Psoas muscle (tissue), 8 donors: Measurements from ENCODE around the gene MEF2C. TPM values are rescaled to one million over a fixed set of nuclear protein-coding genes. Genes with fewer than 3 reads are reported as not detected.
"Not testable (repeated sequence)": the region's sequence is repeated elsewhere in the genome, so short reads cannot be mapped to it uniquely, and the experiment has no call there.

Experiments
- ATAC-seq, 4 donors: fragments of 200-7000 bp; cut with Tn5 transposase; one replicate each; pipeline ENCODE4 v1.9.1; 2020; ENCODE audit warnings: moderate library complexity in 3 of 4, mild to moderate bottlenecking in 2 of 4
- DNase-seq, 2 donors: peaks; one replicate each; pipeline ENCODE4 v3.0.0-alpha.2; 2020
- H3K27ac ChIP-seq: fragments of 200-600 bp; one replicate; pipeline ENCODE4 v1.8.0; 2022
- H3K27me3 ChIP-seq, 3 donors: fragments of 200-600 bp in 1 of 3; one replicate each; pipeline versions ENCODE4 v1.6.1 to v1.8.0; 2013 to 2022; ENCODE audit warnings: low read length in 2 of 3, mild to moderate bottlenecking in 2 of 3, moderate library complexity in 1 of 3; ENCODE audit not compliant: insufficient read depth in 3 of 3
- H3K36me3 ChIP-seq, 2 donors: fragments of 200-600 bp in 1 of 2; one replicate each; pipeline versions ENCODE4 v1.6.1 to v1.8.0; 2013 to 2022; ENCODE audit warnings: low read depth in 1 of 2, mild to moderate bottlenecking in 1 of 2, moderate library complexity in 1 of 2; ENCODE audit not compliant: insufficient read depth in 1 of 2
- H3K4me1 ChIP-seq: fragments of 200-600 bp; one replicate; pipeline ENCODE4 v1.8.0; 2022
- H3K4me3 ChIP-seq: fragments of 200-600 bp; one replicate; pipeline ENCODE4 v1.8.0; 2022; ENCODE audit warnings: mild to moderate bottlenecking
- H3K9me3 ChIP-seq: fragments of 200-600 bp; one replicate; pipeline ENCODE4 v1.8.0; 2022
- WGBS, 3 donors: extraction: QIAGEN DNeasy Blood & Tissue Kit; methylation state at CpG; one replicate each; pipeline versions ENCODE4 v1.1.6 to v1.1.7; 2013; 5-methylcytosine and 5-hydroxymethylcytosine counted together
- intact Hi-C, 2 donors: fragments of 100-400 bp; cut with DNase I; formaldehyde crosslinking; loops; one replicate each; pipeline versions ENCODE4 v1.11.0 to v1.14.2; 2022
- polyA plus RNA-seq, 3 donors: library from polyadenylated mRNA; stranded (reverse); fragments of 200-250 nt; gene quantifications; one replicate each; pipeline ENCODE4 v1.2.3, GENCODE V29; 2013
- total RNA-seq, 4 donors: library from RNA; stranded (reverse); fragmentation: NEBNext Ultra II Directional in 2 of 4; extraction: Animal tissue kit (Norgen Biotek cat#: 25700) in 2 of 4; gene quantifications; one replicate each; pipeline versions ENCODE4 v1.2.1 to v1.2.4, GENCODE V29; 2021 to 2023
- TF ChIP-seq, protein P1 (sequence below): fragments of 200-600 bp; IDR thresholded peaks from one replicate; pipeline ENCODE4 v1.8.0; 2022; ENCODE audit warnings: antibody characterized with exemption
- donor health status: healthy with polysubstance abuse.
- donor health status: DM: no; HTN: no; CAD: no; lungs with moderate emphysema.
- donor health status: Bipolar disorder and iron deficiency.
- donor health status: healthy.
- donor health status: DM: yes; HTN: yes; CAD: no.
- donor health status: DM: no; HTN: no; CAD: no.
- donor health status: DM: no; HTN: no; CAD: no.
- donor health status: DM: yes; HTN: yes; CAD: no.

MEF2C gene
- total and polyA plus RNA-seq, 7 donors: 9.3 to 530 (median 148) TPM

DNA sequence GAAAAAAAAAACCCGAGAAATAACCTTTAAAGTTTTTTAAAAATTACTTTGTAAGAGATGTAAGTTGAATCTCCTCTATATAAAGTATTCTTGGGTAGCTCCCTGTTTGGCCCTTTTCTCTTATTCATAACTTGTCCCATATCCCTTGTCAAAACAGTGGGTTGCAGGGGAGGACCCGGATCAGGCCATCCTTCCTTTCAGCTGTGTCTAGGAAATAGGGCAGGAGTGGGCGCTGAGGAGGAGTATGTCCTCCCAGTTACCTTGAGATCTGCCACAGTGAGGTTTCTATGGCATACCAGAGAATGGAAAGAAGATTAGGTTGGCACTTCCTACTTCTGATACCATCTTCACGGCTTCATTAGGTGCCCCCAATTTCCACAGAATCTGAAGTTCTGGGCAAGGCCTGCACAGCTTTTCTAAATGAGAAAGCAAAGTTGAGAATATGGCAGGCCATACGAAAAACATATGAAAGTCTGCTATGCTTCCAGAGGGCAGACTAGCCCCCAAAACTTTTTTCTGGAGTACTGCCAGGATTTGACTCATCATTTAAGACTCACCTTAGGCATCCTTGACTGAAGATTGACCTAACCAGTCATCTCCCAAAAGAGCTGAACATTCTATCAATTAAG, 20.3 kb downstream of the MEF2C start:
- 79 to 82% (median 82%) methylated on average over 5 of the region's 5 CpGs for WGBS, 3 donors
- intact Hi-C loops: no loop called here

DNA sequence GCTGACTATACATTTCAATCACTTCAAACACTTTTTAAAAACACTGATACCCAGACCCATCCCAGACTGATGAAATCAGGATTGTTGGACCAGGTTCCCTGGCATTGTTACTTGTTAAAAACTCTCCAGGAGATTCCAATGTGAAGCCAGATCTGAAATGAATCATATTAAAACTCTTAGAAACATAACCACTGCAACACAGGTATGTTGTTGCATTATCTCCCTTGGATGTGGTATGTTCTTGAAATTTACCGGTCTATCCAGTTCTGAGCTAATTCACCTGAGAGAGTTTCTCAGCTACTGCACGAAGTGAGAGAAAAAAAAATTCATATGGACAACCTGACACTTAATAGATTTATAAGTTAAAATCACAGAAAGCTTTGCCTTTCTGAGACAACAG, 21.8 kb downstream of the MEF2C start:
- no peak overlapping the region for H3K4me3 ChIP-seq
- no peaks in the 10 kb centered on the region for H3K27me3 ChIP-seq
- H3K9me3 ChIP-seq: no peaks in the 10 kb centered on the region
- H3K27ac ChIP-seq: peak overlapping the region; percentile 47
- ATAC-seq (no peak), DNase-seq (no peak)
- WGBS, 3 donors: 75 to 84% (median 81%) methylated on average over 2 of the region's 2 CpGs
- H3K36me3 ChIP-seq: peaks cover 0 to 64% of the 10 kb centered on the region in 2 donors
- TF ChIP-seq, protein P1, sequence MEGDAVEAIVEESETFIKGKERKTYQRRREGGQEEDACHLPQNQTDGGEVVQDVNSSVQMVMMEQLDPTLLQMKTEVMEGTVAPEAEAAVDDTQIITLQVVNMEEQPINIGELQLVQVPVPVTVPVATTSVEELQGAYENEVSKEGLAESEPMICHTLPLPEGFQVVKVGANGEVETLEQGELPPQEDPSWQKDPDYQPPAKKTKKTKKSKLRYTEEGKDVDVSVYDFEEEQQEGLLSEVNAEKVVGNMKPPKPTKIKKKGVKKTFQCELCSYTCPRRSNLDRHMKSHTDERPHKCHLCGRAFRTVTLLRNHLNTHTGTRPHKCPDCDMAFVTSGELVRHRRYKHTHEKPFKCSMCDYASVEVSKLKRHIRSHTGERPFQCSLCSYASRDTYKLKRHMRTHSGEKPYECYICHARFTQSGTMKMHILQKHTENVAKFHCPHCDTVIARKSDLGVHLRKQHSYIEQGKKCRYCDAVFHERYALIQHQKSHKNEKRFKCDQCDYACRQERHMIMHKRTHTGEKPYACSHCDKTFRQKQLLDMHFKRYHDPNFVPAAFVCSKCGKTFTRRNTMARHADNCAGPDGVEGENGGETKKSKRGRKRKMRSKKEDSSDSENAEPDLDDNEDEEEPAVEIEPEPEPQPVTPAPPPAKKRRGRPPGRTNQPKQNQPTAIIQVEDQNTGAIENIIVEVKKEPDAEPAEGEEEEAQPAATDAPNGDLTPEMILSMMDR: no peak
- H3K4me1 ChIP-seq: peaks cover 46% of the 10 kb centered on the region
- intact Hi-C loops: no loop called here

More for the DNA sequence above, 20.3 kb downstream of the MEF2C start:
- Histone ChIP-seq H3K27ac (peak overlapping the region; percentile 11), H3K4me1 (peaks cover 47% of the 10 kb centered on the region), H3K27me3 (no peaks in the 10 kb centered on the region), H3K4me3 (no peak overlapping the region), H3K9me3 (no peaks in the 10 kb centered on the region), H3K36me3 (peaks cover 0 to 54% of the 10 kb centered on the region in 2 donors)
- peak in 1 of 4 donors; percentile 29 for ATAC-seq
- no peak for DNase-seq
- TF ChIP-seq, protein P1: no peak

DNA sequence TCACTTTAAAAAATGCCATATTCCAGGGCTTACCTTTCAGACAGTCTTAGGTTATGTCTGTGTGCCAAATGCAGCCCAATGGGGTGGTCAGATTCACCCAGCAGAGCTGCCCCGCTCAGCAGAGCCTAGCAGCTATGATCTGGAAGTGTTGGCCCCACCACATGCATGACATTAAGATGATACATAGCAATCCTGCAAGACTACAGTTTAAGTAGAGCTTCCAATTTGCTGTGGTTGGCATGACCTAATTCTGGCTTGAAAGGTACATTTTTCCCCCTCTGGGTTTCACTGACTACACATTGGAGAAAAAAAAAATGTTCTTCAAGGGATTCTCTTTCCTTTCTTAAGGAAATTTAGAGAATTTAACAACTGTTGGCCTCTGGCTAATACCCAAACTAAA, 22.5 kb downstream of the MEF2C start:
- WGBS, 3 donors: 87 to 96% (median 92%) methylated on average over 1 of the region's 1 CpG
- peak; percentile 28 to 66 (median 55) for ATAC-seq
- H3K4me3 ChIP-seq: no peak overlapping the region
- H3K9me3 ChIP-seq: no peaks in the 10 kb centered on the region
- DNase-seq: no peak
- H3K36me3 ChIP-seq: peaks cover 0 to 64% of the 10 kb centered on the region in 2 donors
- TF ChIP-seq, protein P1: no peak
- peak overlapping the region; percentile 47 for H3K27ac ChIP-seq
- no peaks in the 10 kb centered on the region for H3K27me3 ChIP-seq
- peaks cover 45% of the 10 kb centered on the region for H3K4me1 ChIP-seq
- intact Hi-C loops: no loop called here

DNA sequence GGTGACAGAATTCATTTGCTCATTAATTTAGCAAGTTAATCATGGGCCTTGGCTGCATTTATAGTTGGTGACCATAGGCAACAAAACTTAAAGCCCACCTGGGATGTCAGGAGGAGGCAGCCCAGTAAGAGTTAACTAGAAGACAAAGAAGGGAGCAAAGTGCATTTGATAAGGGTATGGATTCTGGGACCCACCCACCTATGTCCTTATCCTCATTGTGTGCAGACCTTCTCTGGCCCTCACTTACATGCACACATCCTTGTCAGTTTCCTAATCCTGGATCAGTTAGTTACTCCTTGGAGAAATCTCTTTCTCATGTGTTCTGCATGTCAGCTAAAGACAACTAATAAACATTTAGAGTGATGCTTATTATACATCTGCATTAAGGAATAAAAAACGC, 24.6 kb downstream of the MEF2C start:
- Histone ChIP-seq H3K4me3 (no peak overlapping the region), H3K27ac (no peak overlapping the region), H3K36me3 (peaks cover 0 to 59% of the 10 kb centered on the region in 2 donors), H3K4me1 (peaks cover 39% of the 10 kb centered on the region), H3K9me3 (no peaks in the 10 kb centered on the region), H3K27me3 (no peaks in the 10 kb centered on the region)
- DNase-seq: no peak
- 87 to 94% (median 89%) methylated on average over 1 of the region's 1 CpG for WGBS, 3 donors
- no peak for ATAC-seq
- intact Hi-C loops: no loop called here
- TF ChIP-seq, protein P1: no peak

DNA sequence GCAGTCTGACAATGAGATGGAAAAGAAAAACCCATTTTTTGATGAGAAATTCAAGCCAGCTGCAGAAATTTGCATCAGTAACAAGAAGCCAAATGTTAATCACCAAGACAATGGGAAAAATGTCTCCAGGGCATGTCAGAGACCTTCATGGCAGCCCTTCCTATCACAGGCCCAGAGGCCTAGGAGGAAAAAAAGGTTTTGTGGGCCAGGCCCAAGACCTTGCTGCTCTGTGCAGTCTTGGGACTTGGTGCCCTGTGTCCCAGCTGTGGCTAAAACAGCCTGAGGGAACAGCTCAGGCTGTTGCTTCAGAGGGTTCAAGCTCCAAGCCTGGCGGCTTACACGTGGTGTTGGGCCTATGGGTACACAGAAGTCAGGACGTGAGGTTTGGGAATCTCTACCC, 26.6 kb downstream of the MEF2C start:
- Histone ChIP-seq H3K36me3 (peaks cover 0 to 45% of the 10 kb centered on the region in 2 donors), H3K27ac (peak overlapping the region; percentile 12), H3K4me1 (peaks cover 33% of the 10 kb centered on the region)
- intact Hi-C loops, ATAC-seq, H3K27me3 ChIP-seq, H3K4me3 ChIP-seq, DNase-seq, H3K9me3 ChIP-seq: not testable (repeated sequence)
- 61 to 81% (median 74%) methylated on average over 3 of the region's 3 CpGs for whole genome bisulfite sequencing, 3 donors
